K562 (cell line): ENCODE data around the gene LEMD1.

Source experiments
- CBX8 ChIP-seq: fragments of 200-600 bp; sonication (generic); IDR thresholded peaks from 2 replicates; pipeline ENCODE4 v1.6.1; 2012; ENCODE audit warnings: borderline replicate concordance, mixed run types, low read depth, mild to moderate bottlenecking, moderate library complexity, mixed read lengths, low read length, control low read depth, inconsistent platforms; ENCODE audit not compliant: poor library complexity, severe bottlenecking; ENCODE audit errors: extremely low read depth
- CEBPG ChIP-seq, 3 experiments: fragments of 200-800 bp in 1 of 3; sonication (Bioruptor generic) in 1 of 3; sonication (generic) in 1 of 3; formaldehyde crosslinking in 1 of 3; IDR thresholded peaks in 2 of 3; conservative IDR thresholded peaks in 1 of 3; 2 replicates each; pipeline versions ENCODE4 v1.6.1 to v1.8.0; 2016 to 2022; ENCODE audit warnings: missing compliant biosample characterization in 2 of 3, missing genetic modification characterization in 2 of 3, mild to moderate bottlenecking in 1 of 3, missing genetic modification reagents in 1 of 3
- EGR1 ChIP-seq: fragments of 450-650 bp; conservative IDR thresholded peaks from 2 replicates; pipeline ENCODE4 v1.6.1; 2017; ENCODE audit warnings: mild to moderate bottlenecking
- L3MBTL2 ChIP-seq: fragments of 450-650 bp; IDR thresholded peaks from 2 replicates; pipeline ENCODE4 v1.6.1; 2016; ENCODE audit warnings: mild to moderate bottlenecking, moderate library complexity
- PPARD ChIP-seq: fragments of 250-450 bp; sonication (Bioruptor Pico); IDR thresholded peaks from 2 replicates; pipeline ENCODE4 v1.8.0; 2022; ENCODE audit warnings: inconsistent platforms, mild to moderate bottlenecking, moderate library complexity
- RAD21 ChIP-seq, 2 experiments: fragments of 250-450 bp in 1 of 2; fragments of 450-650 bp in 1 of 2; sonication (Bioruptor Pico) in 1 of 2; formaldehyde crosslinking in 1 of 2; IDR thresholded peaks in 1 of 2; conservative IDR thresholded peaks in 1 of 2; 2 replicates each; pipeline versions ENCODE4 v1.4.0 to v1.8.0; 2020 to 2022; ENCODE audit warnings: mild to moderate bottlenecking in 2 of 2, moderate library complexity in 1 of 2
- SAFB2 ChIP-seq: fragments of 200-400 bp; formaldehyde crosslinking; IDR thresholded peaks from 2 replicates; pipeline ENCODE4 v1.6.1; 2018; ENCODE audit warnings: borderline replicate concordance, low read length, low read depth, moderate library complexity; ENCODE audit not compliant: severe bottlenecking
- SOX6 ChIP-seq: fragments of 450-650 bp; IDR thresholded peaks from 2 replicates; pipeline ENCODE4 v1.6.1; 2014; ENCODE audit warnings: mild to moderate bottlenecking
- STAG1 ChIP-seq: sonication (generic); formaldehyde crosslinking; IDR thresholded peaks from 2 replicates; pipeline ENCODE4 v1.5.0; 2020; ENCODE audit warnings: missing genetic modification reagents, borderline replicate concordance
- ZFX ChIP-seq: sonication (generic); formaldehyde crosslinking; IDR thresholded peaks from 2 replicates; pipeline ENCODE4 v1.8.0; 2022; ENCODE audit warnings: mild to moderate bottlenecking, missing genetic modification reagents, moderate library complexity
- TF ChIP-seq, protein P1 (sequence below), 3 experiments: IDR thresholded peaks in 2 of 3; conservative IDR thresholded peaks in 1 of 3; 2 replicates each; pipeline ENCODE4 v1.5.1; 2011 to 2012; ENCODE audit warnings: low read length in 3 of 3, mild to moderate bottlenecking in 3 of 3, control low read depth in 2 of 3, improper control_type of control experiment in 1 of 3, inconsistent platforms in 1 of 3, low read depth in 1 of 3, mixed read lengths in 1 of 3, moderate library complexity in 1 of 3; ENCODE audit not compliant: insufficient read depth in 2 of 3
- TF ChIP-seq, protein P2 (sequence below), 2 experiments: fragments of 450-650 bp; IDR thresholded peaks; 2 replicates each; pipeline ENCODE4 v1.6.1; 2016
- TF ChIP-seq, protein P3 (sequence below): sonication (generic); formaldehyde crosslinking; IDR thresholded peaks from 2 replicates; pipeline ENCODE4 v1.8.1; 2022; ENCODE audit warnings: missing genetic modification reagents
- TF ChIP-seq, protein P4 (sequence below): sonication (generic); formaldehyde crosslinking; IDR thresholded peaks from 2 replicates; pipeline ENCODE4 v1.9.0; 2022; ENCODE audit warnings: mild to moderate bottlenecking, missing genetic modification reagents

DNA sequence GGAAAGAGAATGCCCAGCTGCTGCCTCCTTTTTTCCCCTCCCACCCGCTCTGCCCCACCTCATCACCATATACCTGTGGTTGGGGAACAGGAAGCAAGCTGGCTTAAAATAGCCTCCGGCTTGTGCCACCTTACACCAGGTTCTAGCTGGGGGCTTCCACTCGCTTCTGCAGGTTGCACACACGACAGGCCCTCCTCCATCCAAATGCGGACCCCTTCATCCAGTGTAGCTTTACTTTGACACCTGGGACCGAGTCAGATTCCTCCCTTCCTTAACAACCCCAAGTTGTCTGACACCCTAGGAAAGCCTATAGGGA, 19.4 kb upstream of the LEMD1 start:
- TF ChIP-seq SAFB2 (no peak), EGR1 (no peak), L3MBTL2 (no peak), SOX6 (no peak), ZFX (no peak), RAD21 (CRISPR knock-in tag; conservative IDR thresholded peaks at IDR 0.05 in 1 of 2, IDR thresholded peaks at IDR 0.05 in 1 of 2) (no peak), PPARD (CRISPR knock-in tag) (no peak), CBX8 (no peak), CEBPG (CRISPR knock-in tag; IDR thresholded peaks at IDR 0.05) (no peak), CEBPG (tag; conservative IDR thresholded peaks at IDR 0.05 in 1 of 2, IDR thresholded peaks at IDR 0.05 in 1 of 2) (no peak), STAG1 (CRISPR knock-in tag) (no peak)
- TF ChIP-seq, protein P1, sequence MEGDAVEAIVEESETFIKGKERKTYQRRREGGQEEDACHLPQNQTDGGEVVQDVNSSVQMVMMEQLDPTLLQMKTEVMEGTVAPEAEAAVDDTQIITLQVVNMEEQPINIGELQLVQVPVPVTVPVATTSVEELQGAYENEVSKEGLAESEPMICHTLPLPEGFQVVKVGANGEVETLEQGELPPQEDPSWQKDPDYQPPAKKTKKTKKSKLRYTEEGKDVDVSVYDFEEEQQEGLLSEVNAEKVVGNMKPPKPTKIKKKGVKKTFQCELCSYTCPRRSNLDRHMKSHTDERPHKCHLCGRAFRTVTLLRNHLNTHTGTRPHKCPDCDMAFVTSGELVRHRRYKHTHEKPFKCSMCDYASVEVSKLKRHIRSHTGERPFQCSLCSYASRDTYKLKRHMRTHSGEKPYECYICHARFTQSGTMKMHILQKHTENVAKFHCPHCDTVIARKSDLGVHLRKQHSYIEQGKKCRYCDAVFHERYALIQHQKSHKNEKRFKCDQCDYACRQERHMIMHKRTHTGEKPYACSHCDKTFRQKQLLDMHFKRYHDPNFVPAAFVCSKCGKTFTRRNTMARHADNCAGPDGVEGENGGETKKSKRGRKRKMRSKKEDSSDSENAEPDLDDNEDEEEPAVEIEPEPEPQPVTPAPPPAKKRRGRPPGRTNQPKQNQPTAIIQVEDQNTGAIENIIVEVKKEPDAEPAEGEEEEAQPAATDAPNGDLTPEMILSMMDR (IDR thresholded peaks at IDR 0.05 in 2 of 3, conservative IDR thresholded peaks at IDR 0.05 in 1 of 3; ENCODE audit: insufficient read depth in 2 of 3, low read depth in 1 of 3, low read length in 3 of 3), result no peak
- TF ChIP-seq, protein P2, sequence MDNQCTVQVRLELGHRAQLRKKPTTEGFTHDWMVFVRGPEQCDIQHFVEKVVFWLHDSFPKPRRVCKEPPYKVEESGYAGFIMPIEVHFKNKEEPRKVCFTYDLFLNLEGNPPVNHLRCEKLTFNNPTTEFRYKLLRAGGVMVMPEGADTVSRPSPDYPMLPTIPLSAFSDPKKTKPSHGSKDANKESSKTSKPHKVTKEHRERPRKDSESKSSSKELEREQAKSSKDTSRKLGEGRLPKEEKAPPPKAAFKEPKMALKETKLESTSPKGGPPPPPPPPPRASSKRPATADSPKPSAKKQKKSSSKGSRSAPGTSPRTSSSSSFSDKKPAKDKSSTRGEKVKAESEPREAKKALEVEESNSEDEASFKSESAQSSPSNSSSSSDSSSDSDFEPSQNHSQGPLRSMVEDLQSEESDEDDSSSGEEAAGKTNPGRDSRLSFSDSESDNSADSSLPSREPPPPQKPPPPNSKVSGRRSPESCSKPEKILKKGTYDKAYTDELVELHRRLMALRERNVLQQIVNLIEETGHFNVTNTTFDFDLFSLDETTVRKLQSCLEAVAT (IDR thresholded peaks at IDR 0.05), result no peak
- TF ChIP-seq, protein P3, sequence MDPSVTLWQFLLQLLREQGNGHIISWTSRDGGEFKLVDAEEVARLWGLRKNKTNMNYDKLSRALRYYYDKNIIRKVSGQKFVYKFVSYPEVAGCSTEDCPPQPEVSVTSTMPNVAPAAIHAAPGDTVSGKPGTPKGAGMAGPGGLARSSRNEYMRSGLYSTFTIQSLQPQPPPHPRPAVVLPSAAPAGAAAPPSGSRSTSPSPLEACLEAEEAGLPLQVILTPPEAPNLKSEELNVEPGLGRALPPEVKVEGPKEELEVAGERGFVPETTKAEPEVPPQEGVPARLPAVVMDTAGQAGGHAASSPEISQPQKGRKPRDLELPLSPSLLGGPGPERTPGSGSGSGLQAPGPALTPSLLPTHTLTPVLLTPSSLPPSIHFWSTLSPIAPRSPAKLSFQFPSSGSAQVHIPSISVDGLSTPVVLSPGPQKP (CRISPR knock-in tag), result no peak
- TF ChIP-seq, protein P4, sequence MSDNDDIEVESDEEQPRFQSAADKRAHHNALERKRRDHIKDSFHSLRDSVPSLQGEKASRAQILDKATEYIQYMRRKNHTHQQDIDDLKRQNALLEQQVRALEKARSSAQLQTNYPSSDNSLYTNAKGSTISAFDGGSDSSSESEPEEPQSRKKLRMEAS (CRISPR knock-in tag), result no peak
